DMS114 treated with DMSO at 0.1 percent for 48 hours (cell line): ENCODE data around the gene USP12.
"Not testable (repeated sequence)": the region's sequence is repeated elsewhere in the genome, so short reads cannot be mapped to it uniquely, and the experiment has no call there.

Source experiments
- DNase-seq: peaks from one replicate; lab custom pipeline; 2025; ENCODE audit not compliant: unreplicated experiment; lab: John Stamatoyannopoulos, UW

The USP12 gene

GRCh38 chr13:27171244-27171826 lies at the start of gene USP12:
TSS of gene USP12 (minus strand) at chr13:27171811. CDS start at chr13:27171639, 172 bp downstream.
- DNase-seq: no peak

GRCh38 chr13:27219611-27220010 lies 48.0 kb upstream of the USP12 start:
- no peak for DNase-seq

GRCh38 chr13:27218861-27219260 lies 47.2 kb upstream of the USP12 start:
- DNase-seq: not testable (repeated sequence)

- DNase-seq: not testable (repeated sequence)
These were observed 46.2 kb upstream of the USP12 start for GRCh38 chr13:27217791-27218190.

- not testable (repeated sequence) for DNase-seq
These were observed 41.8 kb upstream of the USP12 start for GRCh38 chr13:27213386-27213785.

- DNase-seq: no peak
These were observed 40.3 kb upstream of the USP12 start for GRCh38 chr13:27211771-27212364.

GRCh38 chr13:27211271-27211670 lies 39.7 kb upstream of the USP12 start:
- no peak for DNase-seq

- no peak for DNase-seq
These were observed 36.9 kb upstream of the USP12 start for GRCh38 chr13:27208514-27208913.

- no peak for DNase-seq
These were observed 32.2 kb upstream of the USP12 start for GRCh38 chr13:27203854-27204253.

- no peak for DNase-seq
These were observed 31.6 kb upstream of the USP12 start for GRCh38 chr13:27203186-27203585.

GRCh38 chr13:27201661-27202060 lies 30.1 kb upstream of the USP12 start:
- DNase-seq: no peak

- no peak for DNase-seq
These were observed 28.9 kb upstream of the USP12 start for GRCh38 chr13:27200413-27201070.

GRCh38 chr13:27199696-27200095 lies 28.1 kb upstream of the USP12 start:
- DNase-seq: no peak

- DNase-seq: no peak
These were observed 27.6 kb upstream of the USP12 start for GRCh38 chr13:27199211-27199610.

GRCh38 chr13:27194895-27195764 lies 23.5 kb upstream of the USP12 start:
- DNase-seq: no peak

GRCh38 chr13:27194209-27194608 lies 22.6 kb upstream of the USP12 start:
- no peak for DNase-seq

- no peak for DNase-seq
These were observed 21.9 kb upstream of the USP12 start for GRCh38 chr13:27193496-27193895.

- DNase-seq: no peak
These were observed 21.4 kb upstream of the USP12 start for GRCh38 chr13:27192973-27193372.

- not testable (repeated sequence) for DNase-seq
These were observed 20.8 kb upstream of the USP12 start for GRCh38 chr13:27192367-27192766.

- DNase-seq: no peak
These were observed 17.6 kb upstream of the USP12 start for GRCh38 chr13:27189192-27189591.

- DNase-seq: no peak
These were observed 16.6 kb upstream of the USP12 start for GRCh38 chr13:27188239-27188638.

GRCh38 chr13:27186295-27186694 lies 14.7 kb upstream of the USP12 start:
- no peak for DNase-seq
